NCI-H69 (cell line): ENCODE measurements around the gene TAF1.
"Not testable (repeated sequence)": the region's sequence is repeated elsewhere in the genome, so short reads cannot be mapped to it uniquely, and the experiment has no call there.

Experiments used
- DNase-seq: peaks from one replicate; lab custom pipeline; 2025; lab: John Stamatoyannopoulos, UW

TAF1 gene

GRCh38 chrX:71502080-71502479 lies 135.9 kb downstream of the TAF1 start:
- DNase-seq = not testable (repeated sequence)

GRCh38 chrX:71504346-71504745 lies 138.2 kb downstream of the TAF1 start:
- DNase-seq = no peak

- DNase-seq = no peak
Observed at GRCh38 chrX:71509289-71509688, 143.1 kb downstream of the TAF1 start.

GRCh38 chrX:71510161-71510560 lies 144.0 kb downstream of the TAF1 start:
- no peak for DNase-seq

GRCh38 chrX:71513731-71514130 lies 147.6 kb downstream of the TAF1 start:
- DNase-seq = not testable (repeated sequence)

- no peak for DNase-seq
Observed at GRCh38 chrX:71514367-71515037, 148.3 kb downstream of the TAF1 start.

- DNase-seq = no peak
Observed at GRCh38 chrX:71515038-71515396, 148.9 kb downstream of the TAF1 start.
